NCI-H774 (cell line): Measurements from ENCODE around the gene LTBP4.
"Not testable (repeated sequence)": the region's sequence is repeated elsewhere in the genome, so short reads cannot be mapped to it uniquely, and the experiment has no call there.

Source experiments
- DNase-seq: peaks from one replicate; lab custom pipeline; 2025; lab: John Stamatoyannopoulos, UW

LTBP4 gene

GRCh38 chr19:40601134-40601974 lies at the start of gene LTBP4:
TSS of gene LTBP4 (plus strand) at chr19:40601369. CDS start at chr19:40601388, 19 bp downstream.
- no peak for DNase-seq

GRCh38 chr19:40552848-40553247 lies 48.3 kb upstream of the LTBP4 start:
- DNase-seq = no peak

GRCh38 chr19:40553885-40554857 lies 47.0 kb upstream of the LTBP4 start:
- DNase-seq = no peak

GRCh38 chr19:40555978-40556689 lies 45.0 kb upstream of the LTBP4 start:
- DNase-seq = no peak

GRCh38 chr19:40556953-40557530 lies 44.1 kb upstream of the LTBP4 start:
- DNase-seq = no peak

GRCh38 chr19:40559394-40559793 lies 41.8 kb upstream of the LTBP4 start:
- DNase-seq = no peak

GRCh38 chr19:40560092-40560507 lies 41.1 kb upstream of the LTBP4 start:
- DNase-seq = no peak

GRCh38 chr19:40561947-40562346 lies 39.2 kb upstream of the LTBP4 start:
- DNase-seq = no peak

GRCh38 chr19:40564535-40564934 lies 36.6 kb upstream of the LTBP4 start:
- DNase-seq = not testable (repeated sequence)

GRCh38 chr19:40565355-40565754 lies 35.8 kb upstream of the LTBP4 start:
- no peak for DNase-seq

GRCh38 chr19:40565910-40566495 lies 35.2 kb upstream of the LTBP4 start:
- no peak for DNase-seq

- DNase-seq = no peak
These were observed 34.0 kb upstream of the LTBP4 start for GRCh38 chr19:40567040-40567749.

GRCh38 chr19:40567750-40568494 lies 33.2 kb upstream of the LTBP4 start:
- DNase-seq = no peak

GRCh38 chr19:40570313-40571004 lies 30.7 kb upstream of the LTBP4 start:
- DNase-seq = peak; percentile 98

GRCh38 chr19:40571005-40571318 lies 30.2 kb upstream of the LTBP4 start:
- no peak for DNase-seq

GRCh38 chr19:40571831-40572495 lies 29.2 kb upstream of the LTBP4 start:
- no peak for DNase-seq

GRCh38 chr19:40575326-40575725 lies 25.8 kb upstream of the LTBP4 start:
- DNase-seq = no peak

GRCh38 chr19:40576151-40576584 lies 25.0 kb upstream of the LTBP4 start:
- no peak for DNase-seq
